H9 (cell line): Measurements from ENCODE around the gene TBC1D8. TPM values are rescaled to one million over a fixed set of nuclear protein-coding genes. Genes with fewer than 3 reads are reported as not detected.

Experiments used
- DNase-seq: peaks from one replicate; pipeline ENCODE4 v3.0.0-alpha.2; 2017
- H2AFZ ChIP-seq: one replicate; pipeline ENCODE4 v1.6.1; 2013; ENCODE audit warnings: mild to moderate bottlenecking, low read length, control low read depth, moderate library complexity
- H2AK5ac ChIP-seq: 2 replicates; pipeline ENCODE4 v1.6.1; 2013; ENCODE audit warnings: low read length, control low read depth, mixed read lengths; ENCODE audit not compliant: insufficient read length
- H2BK120ac ChIP-seq: one replicate; pipeline ENCODE4 v1.6.1; 2013; ENCODE audit warnings: low read depth, mild to moderate bottlenecking, low read length, control low read depth, inconsistent platforms; ENCODE audit not compliant: poor library complexity, severe bottlenecking
- H2BK12ac ChIP-seq: 2 replicates; pipeline ENCODE4 v1.6.1; 2013; ENCODE audit warnings: low read length, control low read depth, mixed read lengths, low read depth; ENCODE audit not compliant: insufficient read length
- H2BK15ac ChIP-seq: 2 replicates; pipeline ENCODE4 v1.6.1; 2013; ENCODE audit warnings: low read depth, low read length, control low read depth
- H2BK20ac ChIP-seq: one replicate; pipeline ENCODE4 v1.6.1; 2013; ENCODE audit warnings: low read depth, mild to moderate bottlenecking, low read length, control low read depth, inconsistent platforms; ENCODE audit not compliant: poor library complexity, severe bottlenecking
- H2BK5ac ChIP-seq: 2 replicates; pipeline ENCODE4 v1.6.1; 2013; ENCODE audit warnings: low read length, control low read depth, mixed read lengths; ENCODE audit not compliant: insufficient read length
- H3K14ac ChIP-seq: 2 replicates; pipeline ENCODE4 v1.6.1; 2013; ENCODE audit warnings: low read length, control low read depth; ENCODE audit not compliant: insufficient read depth
- H3K18ac ChIP-seq: 2 replicates; pipeline ENCODE4 v1.6.1; 2013; ENCODE audit warnings: low read depth, mild to moderate bottlenecking, mixed read lengths, low read length, control low read depth; ENCODE audit not compliant: insufficient read length
- H3K23ac ChIP-seq: 2 replicates; pipeline ENCODE4 v1.6.1; 2013; ENCODE audit warnings: low read length, control low read depth, mixed read lengths, low read depth; ENCODE audit not compliant: insufficient read length
- H3K23me2 ChIP-seq: 2 replicates; pipeline ENCODE4 v1.6.1; 2013; ENCODE audit warnings: low read depth, mild to moderate bottlenecking, mixed read lengths, low read length, control low read depth; ENCODE audit not compliant: insufficient read length, poor library complexity, severe bottlenecking
- H3K27ac ChIP-seq: 2 replicates; pipeline ENCODE4 v1.5.1; 2013; ENCODE audit warnings: low read length, control low read depth, mixed read lengths, low read depth; ENCODE audit not compliant: insufficient read length
- H3K27me3 ChIP-seq: 2 replicates; pipeline ENCODE4 v1.6.1; 2013; ENCODE audit warnings: low read length, control low read depth, inconsistent platforms; ENCODE audit not compliant: insufficient read depth
- H3K4ac ChIP-seq: 2 replicates; pipeline ENCODE4 v1.6.1; 2013; ENCODE audit warnings: low read depth, mild to moderate bottlenecking, control low read depth, inconsistent platforms, low read length, moderate library complexity
- H3K4me1 ChIP-seq: 2 replicates; pipeline ENCODE4 v1.6.1; 2013; ENCODE audit warnings: low read length, control low read depth, inconsistent platforms; ENCODE audit not compliant: insufficient read depth
- H3K4me2 ChIP-seq: 2 replicates; pipeline ENCODE4 v1.6.1; 2013; ENCODE audit warnings: low read length, control low read depth, mixed read lengths; ENCODE audit not compliant: insufficient read length, insufficient read depth
- H3K56ac ChIP-seq: 2 replicates; pipeline ENCODE4 v1.6.1; 2013; ENCODE audit warnings: low read depth, mild to moderate bottlenecking, mixed read lengths, low read length, control low read depth; ENCODE audit not compliant: insufficient read length
- H3K79me1 ChIP-seq: 2 replicates; pipeline ENCODE4 v1.6.1; 2013; ENCODE audit warnings: low read depth, mild to moderate bottlenecking, moderate library complexity, low read length, control low read depth, inconsistent platforms; ENCODE audit not compliant: insufficient read depth, poor library complexity, severe bottlenecking
- H3K79me2 ChIP-seq: 2 replicates; pipeline ENCODE4 v1.6.1; 2013; ENCODE audit warnings: low read length, control low read depth, inconsistent platforms; ENCODE audit not compliant: insufficient read depth
- H3K9ac ChIP-seq: 2 replicates; pipeline ENCODE4 v1.6.1; 2013; ENCODE audit warnings: low read length, control low read depth, mixed read lengths; ENCODE audit not compliant: insufficient read length; ENCODE audit errors: extremely low read depth
- H3K9me3 ChIP-seq: one replicate; pipeline ENCODE4 v1.6.1; 2013; ENCODE audit warnings: low read depth, low read length, inconsistent platforms; ENCODE audit not compliant: control insufficient read depth
- H3T11ph ChIP-seq: one replicate; pipeline ENCODE4 v1.6.1; 2013; ENCODE audit warnings: mild to moderate bottlenecking, low read length, control low read depth, inconsistent platforms
- H4K20me1 ChIP-seq: one replicate; pipeline ENCODE4 v1.6.1; 2013; ENCODE audit not compliant: control insufficient read depth, insufficient read length, insufficient read depth
- H4K5ac ChIP-seq: 2 replicates; pipeline ENCODE4 v1.6.1; 2013; ENCODE audit warnings: low read depth, mild to moderate bottlenecking, mixed read lengths, low read length, control low read depth; ENCODE audit not compliant: insufficient read length
- H4K8ac ChIP-seq: replicated peaks from 2 replicates; pipeline ENCODE4 v1.6.1; 2013; ENCODE audit warnings: low read length, control low read depth, mixed read lengths, low read depth; ENCODE audit not compliant: insufficient read length
- H4K91ac ChIP-seq: 2 replicates; pipeline ENCODE4 v1.6.1; 2013; ENCODE audit warnings: low read depth, mild to moderate bottlenecking, moderate library complexity, mixed read lengths, low read length, control low read depth; ENCODE audit not compliant: insufficient read length
- H3K27ac Mint-ChIP-seq, 3 experiments: 2 replicates in 2 of 3; 3 replicates in 1 of 3; pipeline ENCODE4 v1.8.0; 2020 to 2021; ENCODE audit warnings: mixed read lengths in 3 of 3, mild to moderate bottlenecking in 1 of 3, moderate library complexity in 1 of 3
- H3K27me3 Mint-ChIP-seq: 2 replicates; pipeline ENCODE4 v1.8.0; 2021; ENCODE audit warnings: low read depth, mild to moderate bottlenecking, moderate library complexity, mixed read lengths
- H3K36me3 Mint-ChIP-seq, 3 experiments: 2 replicates in 2 of 3; 3 replicates in 1 of 3; pipeline ENCODE4 v1.8.0; 2020 to 2021; ENCODE audit warnings: low read depth in 3 of 3, mixed read lengths in 3 of 3; ENCODE audit not compliant: insufficient read depth in 1 of 3
- H3K4me1 Mint-ChIP-seq, 2 experiments: 2 replicates each; pipeline ENCODE4 v1.8.0; 2020; ENCODE audit warnings: mixed read lengths in 2 of 2
- H3K4me3 Mint-ChIP-seq, 2 experiments: 2 replicates in 1 of 2; 3 replicates in 1 of 2; pipeline ENCODE4 v1.8.0; 2020 to 2021; ENCODE audit warnings: mild to moderate bottlenecking in 2 of 2, mixed read lengths in 2 of 2, moderate library complexity in 1 of 2
- H3K9me3 Mint-ChIP-seq, 2 experiments: 2 replicates in 1 of 2; 3 replicates in 1 of 2; pipeline ENCODE4 v1.8.0; 2020; ENCODE audit warnings: mild to moderate bottlenecking in 2 of 2, mixed read lengths in 2 of 2, moderate library complexity in 1 of 2
- WGBS: extraction: QIAGEN DNeasy Blood & Tissue Kit; methylation state at CpG from one replicate; pipeline ENCODE4 v1.1.7; 2013; ENCODE audit warnings: missing lambda C conversion rate, low lambda C conversion rate, mixed read lengths; ENCODE audit not compliant: insufficient read length; ENCODE audit errors: extremely low coverage; 5-methylcytosine and 5-hydroxymethylcytosine counted together
- total RNA-seq: library from RNA; stranded (reverse); gene quantifications from 2 replicates; pipeline ENCODE4 v1.2.1, GENCODE V29; 2021
- TF ChIP-seq, protein P1 (sequence below): fragments of 200-600 bp; sonication (generic); conservative IDR thresholded peaks from 3 replicates; pipeline ENCODE4 v1.8.0; 2021; ENCODE audit warnings: antibody characterized with exemption, mild to moderate bottlenecking

The TBC1D8 gene
- total RNA-seq, 1 experiment from 2014 or later, result 16.6 TPM

DNA sequence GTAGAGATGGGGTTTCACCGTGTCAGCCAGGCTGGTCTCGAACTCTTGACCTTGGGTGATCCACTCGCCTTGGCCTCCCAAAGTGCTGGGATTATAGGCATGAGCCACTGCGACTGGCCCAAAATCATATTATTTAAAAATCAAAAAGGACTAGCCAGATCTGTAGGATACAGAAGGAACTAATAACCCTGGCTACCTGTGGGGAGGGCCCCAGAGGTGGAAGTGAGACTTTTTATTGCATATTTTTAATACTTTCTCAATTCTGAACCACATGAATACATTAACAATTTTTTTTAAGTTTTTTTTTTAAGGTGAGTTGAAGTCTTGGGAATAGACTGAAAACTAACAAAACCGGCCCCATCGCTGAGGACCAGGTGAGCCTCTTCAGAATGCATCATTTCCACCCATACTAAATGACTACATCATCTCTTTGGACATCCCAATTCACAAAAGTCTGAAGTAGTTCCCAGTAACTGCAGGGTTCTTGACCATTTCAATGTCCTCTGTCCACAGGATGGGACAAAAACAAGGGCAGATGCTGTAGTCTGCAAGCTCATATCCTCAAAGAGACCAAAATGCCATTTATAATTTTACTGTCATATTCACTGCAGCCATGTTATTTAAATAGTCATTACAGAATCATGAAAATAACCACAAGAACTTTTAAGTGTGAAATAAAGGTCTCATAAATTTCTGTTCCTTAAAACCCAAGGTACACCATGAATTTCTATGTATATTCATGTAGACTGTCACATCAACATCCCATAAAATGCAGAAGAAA is 127.7 kb downstream of the TBC1D8 start:
- H4K91ac ChIP-seq, result no peak overlapping the region
- no peak overlapping the region for H3K4ac ChIP-seq
- no peaks in the 10 kb centered on the region for H3K23me2 ChIP-seq
- H3K9me3 ChIP-seq, result no peaks in the 10 kb centered on the region
- no peak overlapping the region for H3T11ph ChIP-seq
- H2AK5ac ChIP-seq, result no peak overlapping the region
- no peak overlapping the region for H3K9ac ChIP-seq
- no peaks in the 10 kb centered on the region for H3K79me1 ChIP-seq
- H2BK5ac ChIP-seq, result no peak overlapping the region
- H4K8ac ChIP-seq, result no peak overlapping the region
- H3K27me3 ChIP-seq, result no peaks in the 10 kb centered on the region
- no peaks in the 10 kb centered on the region for H4K20me1 ChIP-seq
- no peaks in the 10 kb centered on the region for H3K79me2 ChIP-seq
- Mint-ChIP-seq H3K27me3 (no peaks in the 10 kb centered on the region; the same call in 1 of the 2 replicates), H3K36me3 (peaks cover 22 to 47% (median 31%) of the 10 kb centered on the region in 3 experiments), H3K9me3 (no peaks in the 10 kb centered on the region), H3K4me3 (no peak overlapping the region), H3K27ac (no peak overlapping the region), H3K4me1 (peaks cover 14 to 20% of the 10 kb centered on the region in 2 experiments)
- H3K4me1 ChIP-seq, result no peaks in the 10 kb centered on the region
- no peak overlapping the region for H3K18ac ChIP-seq
- no peak overlapping the region for H2AFZ ChIP-seq
- no peak overlapping the region for H2BK120ac ChIP-seq
- DNase-seq, result no peak
- TF ChIP-seq, protein P1, sequence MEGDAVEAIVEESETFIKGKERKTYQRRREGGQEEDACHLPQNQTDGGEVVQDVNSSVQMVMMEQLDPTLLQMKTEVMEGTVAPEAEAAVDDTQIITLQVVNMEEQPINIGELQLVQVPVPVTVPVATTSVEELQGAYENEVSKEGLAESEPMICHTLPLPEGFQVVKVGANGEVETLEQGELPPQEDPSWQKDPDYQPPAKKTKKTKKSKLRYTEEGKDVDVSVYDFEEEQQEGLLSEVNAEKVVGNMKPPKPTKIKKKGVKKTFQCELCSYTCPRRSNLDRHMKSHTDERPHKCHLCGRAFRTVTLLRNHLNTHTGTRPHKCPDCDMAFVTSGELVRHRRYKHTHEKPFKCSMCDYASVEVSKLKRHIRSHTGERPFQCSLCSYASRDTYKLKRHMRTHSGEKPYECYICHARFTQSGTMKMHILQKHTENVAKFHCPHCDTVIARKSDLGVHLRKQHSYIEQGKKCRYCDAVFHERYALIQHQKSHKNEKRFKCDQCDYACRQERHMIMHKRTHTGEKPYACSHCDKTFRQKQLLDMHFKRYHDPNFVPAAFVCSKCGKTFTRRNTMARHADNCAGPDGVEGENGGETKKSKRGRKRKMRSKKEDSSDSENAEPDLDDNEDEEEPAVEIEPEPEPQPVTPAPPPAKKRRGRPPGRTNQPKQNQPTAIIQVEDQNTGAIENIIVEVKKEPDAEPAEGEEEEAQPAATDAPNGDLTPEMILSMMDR, result no peak
- no peak overlapping the region for H2BK12ac ChIP-seq
- no peak overlapping the region for H2BK15ac ChIP-seq
- no peak overlapping the region for H2BK20ac ChIP-seq
- H3K4me2 ChIP-seq, result no peak overlapping the region
- no peak overlapping the region for H4K5ac ChIP-seq
- no CpG with 5 or more reads among the region's 6 CpGs for WGBS
- no peak overlapping the region for H3K56ac ChIP-seq
- no peak overlapping the region for H3K23ac ChIP-seq
- H3K27ac ChIP-seq, result no peak overlapping the region
- H3K14ac ChIP-seq, result no peak overlapping the region
